GM18517 (cell line): ENCODE results near the gene SAMD10.
"Not testable (repeated sequence)": the region's sequence is repeated elsewhere in the genome, so short reads cannot be mapped to it uniquely, and the experiment has no call there.

Experiments used
- ATAC-seq: cut with Tn5 transposase; IDR thresholded peaks from one replicate; pipeline ENCODE4 v1.9.1; 2021; ENCODE audit warnings: mild to moderate bottlenecking, moderate library complexity; ENCODE audit not compliant: unreplicated experiment

SAMD10 gene

DNA sequence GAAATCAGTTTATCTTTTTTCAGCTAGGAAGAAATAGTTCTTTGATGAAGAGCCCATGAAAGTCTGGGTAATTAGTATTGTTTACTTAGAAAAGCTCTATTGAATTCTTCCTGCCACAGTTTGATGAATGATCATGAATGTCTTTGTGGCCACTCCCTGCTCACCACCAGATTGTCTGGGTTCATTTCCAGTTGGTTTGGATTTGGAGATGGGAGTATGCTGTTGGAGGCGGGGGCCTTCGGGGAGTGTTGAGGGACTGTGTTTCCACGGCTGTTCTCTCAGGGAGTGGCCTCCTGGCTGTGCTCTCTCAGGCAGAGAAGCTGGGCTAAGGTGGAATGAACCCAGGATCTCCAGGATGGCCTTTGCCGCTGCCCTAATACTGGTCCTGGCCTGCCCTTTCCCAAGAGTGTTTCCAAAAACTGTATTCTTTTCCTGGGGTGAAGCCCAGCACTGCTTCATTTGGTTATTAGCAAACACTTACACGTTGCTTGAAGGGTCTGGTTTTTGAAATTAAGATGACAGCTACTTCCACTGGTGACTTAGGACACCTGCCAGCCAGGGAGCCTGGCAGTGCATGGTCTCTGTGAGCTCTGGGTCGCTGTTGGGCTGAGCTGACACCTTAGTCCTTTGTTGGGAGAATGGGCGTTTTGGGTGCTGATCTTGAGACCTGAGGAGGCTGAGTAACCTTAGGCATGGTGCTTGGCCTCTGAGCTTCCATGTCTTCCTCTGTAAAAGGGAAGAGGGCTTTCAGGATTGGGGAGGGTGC lies 24.7 kb upstream of the SAMD10 start:
- ATAC-seq, result no peak

DNA sequence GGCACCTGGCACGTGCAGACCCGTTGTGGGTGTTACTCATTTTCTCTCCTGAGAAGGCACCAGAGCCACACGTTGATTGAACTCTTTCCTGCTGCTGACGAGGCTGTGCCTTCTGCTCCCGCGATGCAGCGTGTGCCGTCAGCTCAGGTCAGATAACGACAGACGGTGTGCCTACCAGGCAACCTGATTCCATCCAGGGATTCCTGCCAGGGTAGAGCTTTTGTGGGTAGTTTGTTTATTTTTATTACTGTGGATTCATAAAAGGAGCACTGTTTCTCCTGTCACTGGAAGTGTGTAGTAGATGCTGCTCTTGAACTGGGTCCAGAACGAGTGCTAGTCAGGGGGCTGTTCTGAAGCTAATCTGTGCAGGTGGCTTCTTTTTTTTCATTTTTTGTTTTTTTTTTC lies 22.2 kb upstream of the SAMD10 start:
- no peak for ATAC-seq

DNA sequence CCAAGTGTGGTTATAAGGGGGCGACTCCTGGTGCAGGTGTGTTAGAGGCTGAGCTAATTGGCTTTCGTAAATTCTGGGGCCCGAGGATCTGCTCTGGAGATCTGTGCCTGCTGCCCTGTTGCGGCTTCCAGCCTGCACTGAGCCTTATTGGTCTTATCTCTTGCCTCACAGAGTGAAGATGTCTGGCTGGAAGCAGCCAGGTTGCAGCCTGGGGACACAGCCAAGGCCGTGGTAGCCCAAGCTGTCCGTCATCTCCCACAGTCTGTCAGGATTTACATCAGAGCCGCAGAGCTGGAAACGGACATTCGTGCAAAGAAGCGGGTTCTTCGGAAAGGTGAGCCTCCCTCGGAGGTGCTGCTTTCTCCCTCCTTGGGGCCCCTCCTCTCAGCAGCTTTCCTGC lies 21.5 kb upstream of the SAMD10 start:
- no peak for ATAC-seq

DNA sequence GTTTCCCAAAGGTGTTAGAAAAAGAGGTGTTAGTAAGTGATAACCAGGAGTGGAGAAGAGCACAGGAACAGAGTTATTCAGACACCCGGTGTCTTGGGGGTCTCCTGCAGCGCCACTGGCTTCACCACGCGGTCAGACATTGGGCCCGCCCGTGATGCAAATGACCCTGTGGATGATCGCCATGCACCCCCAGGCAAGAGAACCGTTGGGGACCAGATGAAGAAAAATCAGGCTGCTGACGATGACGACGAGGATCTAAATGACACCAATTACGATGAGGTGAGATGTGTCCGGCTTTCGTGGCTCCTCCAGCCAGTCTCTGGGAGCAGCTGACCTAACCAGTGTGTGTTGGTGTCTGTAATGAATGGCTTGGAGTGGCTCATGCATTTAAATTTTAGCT lies 3.5 kb upstream of the SAMD10 start:
- ATAC-seq, result no peak

DNA sequence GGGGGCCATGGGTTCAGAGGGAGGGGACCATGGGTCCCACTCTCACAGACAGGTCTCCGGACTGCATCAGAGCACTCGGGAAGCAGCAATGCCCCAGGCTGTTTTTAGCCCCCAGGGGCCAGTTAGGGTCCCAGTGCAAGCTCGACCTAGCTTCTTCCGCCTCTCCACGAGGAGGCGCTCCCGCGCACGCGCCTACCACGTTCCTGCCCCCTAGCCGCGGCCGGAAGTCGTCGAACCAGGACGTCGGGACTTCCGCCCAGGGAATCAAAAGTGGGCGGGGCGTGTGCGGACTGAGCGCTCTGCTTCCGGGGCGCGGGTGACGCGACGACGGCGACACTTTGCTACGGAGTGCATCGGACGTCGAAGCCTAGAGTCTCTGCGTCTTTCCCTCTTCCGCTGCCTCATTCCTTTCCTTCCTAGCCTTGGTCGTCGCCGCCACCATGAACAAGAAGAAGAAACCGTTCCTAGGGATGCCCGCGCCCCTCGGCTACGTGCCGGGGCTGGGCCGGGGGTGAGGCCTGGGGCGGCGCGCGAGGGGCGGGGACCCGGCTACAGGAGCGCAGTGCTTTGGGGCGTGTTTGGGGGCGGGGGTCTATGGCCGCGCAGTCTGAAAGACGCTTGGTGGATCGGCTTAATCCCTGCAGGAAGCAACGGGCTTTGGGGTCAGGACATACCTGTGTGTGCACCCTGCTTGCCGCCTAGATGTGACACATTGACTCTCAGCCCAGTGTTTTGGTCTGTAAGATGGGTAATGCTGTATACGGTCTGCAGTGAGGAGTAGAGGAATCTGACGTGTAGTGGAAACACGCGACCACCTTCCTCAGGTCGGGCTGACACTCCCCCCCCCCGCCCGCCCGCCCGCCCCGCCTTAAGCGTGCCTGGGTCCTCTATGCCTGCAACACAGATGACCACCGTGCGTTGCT lies 1.6 kb upstream of the SAMD10 start, which contains the start of gene PRPF6:
PRPF6 (plus strand) TSS at position 327 of the 923 bp plus-strand sequence; CDS start at position 441, 114 bp downstream.
- ATAC-seq, result peak; percentile 43

DNA sequence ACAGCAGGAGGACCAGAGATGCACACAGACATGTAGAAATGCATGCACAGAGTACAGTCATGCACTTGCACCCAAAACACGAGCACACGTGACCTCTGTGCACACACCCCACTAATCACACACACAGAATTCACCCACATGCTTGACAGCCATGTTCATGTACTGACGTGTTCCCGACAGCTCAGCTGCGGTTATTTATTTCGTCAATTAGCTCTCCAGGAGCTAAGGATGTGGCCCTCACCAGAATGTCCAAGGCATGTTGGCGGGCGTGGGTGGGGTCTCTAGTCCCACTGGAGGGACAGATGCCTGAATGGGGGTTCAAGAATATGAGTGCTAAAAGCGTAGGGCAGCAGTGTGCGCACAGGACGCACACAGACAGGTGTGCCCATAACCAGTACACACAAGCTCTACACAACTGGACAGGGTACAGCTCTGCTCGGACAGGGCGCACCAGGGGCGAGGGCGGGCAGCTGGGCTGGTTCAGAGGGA lies 919 bp upstream of the SAMD10 start:
- peak; percentile 6 for ATAC-seq

DNA sequence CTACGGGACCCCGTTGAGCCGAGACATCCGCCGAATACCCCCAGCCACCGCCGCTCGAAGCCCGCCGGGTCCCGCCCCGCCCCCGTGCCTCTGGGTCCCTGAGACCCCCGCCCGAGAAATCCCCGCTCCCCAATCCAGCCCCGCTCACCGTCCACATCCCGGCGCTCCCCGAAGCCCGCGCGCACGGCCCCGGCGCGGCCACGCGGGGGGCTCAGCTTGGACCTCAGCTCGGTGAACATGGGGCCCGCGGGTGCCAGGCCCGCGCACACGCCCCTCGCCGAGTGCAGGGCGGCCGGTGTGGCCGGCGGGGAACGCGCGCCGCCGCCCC lies 249 bp downstream of the SAMD10 start:
- no peak for ATAC-seq

DNA sequence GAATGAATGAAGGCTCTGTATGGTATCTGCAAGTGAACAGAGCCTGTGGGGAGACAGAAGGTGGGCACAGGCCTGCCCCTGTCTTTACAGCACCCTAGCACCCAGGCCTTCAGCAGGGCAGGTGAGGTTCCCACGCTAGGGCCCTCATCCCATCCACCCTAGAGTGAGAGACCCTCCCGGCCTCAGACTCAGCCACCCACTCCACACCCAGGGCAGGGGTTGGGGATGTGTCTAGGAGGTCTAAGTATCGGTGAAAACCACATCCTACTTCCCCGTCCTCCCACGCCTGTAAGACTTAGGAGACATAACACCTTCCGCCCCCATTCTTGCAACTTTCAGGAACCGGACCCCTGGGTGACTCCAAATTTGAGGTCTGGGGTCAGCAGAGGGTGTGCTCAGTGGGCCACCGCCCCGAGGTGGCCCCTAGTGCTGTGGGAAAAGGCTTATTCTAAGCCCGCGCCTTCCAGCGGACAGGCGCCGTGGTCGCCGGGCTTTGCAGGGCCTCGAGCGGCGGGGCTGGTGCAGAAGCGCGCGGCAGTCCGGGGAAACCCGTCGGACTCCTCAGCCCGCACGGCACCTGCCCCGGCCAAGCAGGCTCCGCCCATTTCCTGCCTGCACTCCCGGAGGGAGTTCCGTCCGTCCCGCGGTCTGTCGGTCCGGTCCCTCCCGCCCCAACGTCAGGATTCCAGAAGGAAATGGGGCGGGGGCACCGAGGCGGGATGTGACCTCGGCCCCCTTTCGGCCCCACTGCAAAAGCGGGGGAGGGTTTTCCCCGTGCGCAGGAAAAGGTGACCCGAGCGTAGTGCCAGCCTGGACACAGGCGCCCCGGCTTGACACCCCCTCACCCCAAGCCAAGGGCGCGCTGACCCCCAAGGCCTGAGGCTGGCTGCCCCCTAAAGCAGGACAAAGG lies 868 bp downstream of the SAMD10 start:
- no peak for ATAC-seq

DNA sequence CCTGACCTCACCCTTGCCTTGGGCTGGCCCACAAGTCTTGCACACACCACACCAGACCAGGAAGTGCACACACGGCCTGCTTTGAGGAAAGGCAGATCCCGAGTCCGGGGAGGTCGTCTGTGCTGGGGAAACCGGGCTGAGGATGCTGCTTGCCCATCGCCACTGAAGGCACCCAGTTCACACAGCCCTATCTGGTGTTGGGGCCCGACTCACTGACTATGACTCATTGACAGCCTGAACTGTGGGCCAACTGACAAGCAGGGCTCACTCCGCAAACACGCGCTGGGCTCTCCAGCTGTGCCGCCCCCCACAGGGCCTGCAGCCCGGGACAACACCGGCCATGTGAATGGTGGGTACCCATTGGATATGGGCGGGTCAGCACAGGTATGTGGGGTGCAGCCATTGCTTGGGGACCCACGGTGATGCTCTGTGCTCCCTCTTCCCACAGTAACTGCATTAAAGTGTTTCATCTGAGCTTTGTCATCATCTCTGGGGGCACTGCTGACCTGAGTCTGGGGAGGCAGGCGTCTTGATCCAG lies 1.6 kb downstream of the SAMD10 start:
- no peak for ATAC-seq

DNA sequence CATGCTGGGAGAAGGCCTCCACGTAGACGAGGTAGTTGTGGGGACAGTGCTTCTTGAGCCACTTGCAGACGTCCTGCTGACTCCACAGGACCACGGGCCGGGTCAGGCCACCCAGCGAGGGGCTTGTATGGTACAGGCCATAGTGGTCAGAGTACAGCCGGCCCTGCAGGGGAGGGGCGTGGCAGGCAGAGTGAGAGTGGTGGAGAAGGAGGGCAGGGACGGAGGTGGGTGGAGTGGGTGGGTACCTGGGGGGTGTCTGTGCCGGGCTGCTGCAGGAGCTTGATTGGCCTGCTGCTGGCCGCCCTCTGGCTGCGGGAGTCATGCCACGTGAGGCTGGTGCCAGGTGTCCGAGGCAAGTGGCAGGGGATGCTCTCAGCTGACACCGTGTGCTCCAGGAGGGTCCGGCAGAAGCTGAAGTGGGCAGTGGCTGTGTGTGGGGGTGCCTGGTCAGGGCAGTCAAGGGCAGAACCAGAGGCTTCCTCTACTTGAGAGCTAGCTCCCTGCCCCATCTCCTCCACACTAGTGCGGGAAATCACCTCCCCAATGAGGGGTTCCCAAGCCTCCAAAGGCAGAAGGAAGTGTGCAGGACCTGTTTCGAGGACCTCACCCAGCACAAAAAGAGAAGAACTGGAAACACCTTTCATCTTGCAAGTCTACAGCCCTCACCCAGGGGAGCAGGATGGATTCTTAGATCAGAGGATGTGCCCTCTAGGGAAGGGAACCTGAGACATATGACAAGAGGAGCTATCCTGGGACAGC lies 2.3 kb downstream of the SAMD10 start:
- no peak for ATAC-seq

DNA sequence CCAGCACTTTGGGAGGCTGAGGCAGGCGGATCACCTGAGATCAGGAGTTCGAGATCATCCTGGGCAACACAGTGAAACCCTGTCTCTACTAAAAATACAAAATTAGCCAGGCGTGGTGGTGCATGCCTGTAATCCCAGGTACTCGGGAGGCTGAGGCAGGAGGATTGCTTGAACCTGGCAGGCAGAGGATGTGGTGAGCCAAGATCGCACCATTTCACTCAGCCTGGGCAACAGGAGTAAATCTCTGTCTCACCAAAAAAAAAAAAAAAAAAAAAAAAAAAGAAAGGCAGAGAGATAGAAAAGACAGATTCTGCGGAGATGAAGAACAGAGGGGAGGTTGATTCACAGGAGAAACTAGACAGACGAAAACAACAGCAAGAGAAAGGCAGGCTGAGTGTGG lies 2.9 kb downstream of the SAMD10 start:
- not testable (repeated sequence) for ATAC-seq

DNA sequence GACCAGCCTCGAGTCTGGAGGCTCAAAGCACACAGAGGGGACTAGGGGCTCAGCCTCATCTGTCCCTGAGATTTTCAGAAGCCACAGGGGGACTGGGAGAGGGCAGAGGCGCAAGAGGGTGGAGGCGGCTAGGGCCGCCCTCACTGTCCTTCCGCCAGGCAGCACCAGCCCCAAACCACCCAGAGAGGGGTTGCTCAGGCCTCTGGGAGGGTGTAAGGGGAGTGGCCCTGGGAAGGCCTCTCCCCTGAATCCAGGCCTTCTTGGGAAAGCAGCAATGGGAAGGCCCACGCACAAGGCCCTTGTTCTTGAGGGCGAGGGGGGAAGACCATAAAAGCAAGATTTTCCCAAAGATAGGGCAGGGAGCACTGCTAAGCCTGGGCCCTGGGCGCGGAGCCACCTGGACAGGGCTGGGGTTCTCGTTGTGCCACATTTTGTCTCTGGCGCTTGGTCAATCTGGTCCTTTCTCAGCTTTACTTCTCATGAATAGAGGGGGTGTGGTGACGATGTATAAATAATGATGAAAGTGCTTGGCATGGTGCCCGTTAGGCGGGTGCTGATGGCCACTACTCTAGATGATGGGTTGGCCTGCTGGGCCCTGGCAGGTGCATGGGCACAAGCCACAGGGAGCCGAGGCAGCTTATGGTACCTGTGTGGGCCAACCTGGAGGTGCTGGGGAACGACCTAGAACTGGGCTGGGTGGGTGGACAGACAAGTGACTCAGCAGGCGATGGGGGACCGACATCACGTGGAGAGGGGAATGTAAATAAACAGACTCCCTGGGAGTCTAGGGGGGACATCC lies 4.8 kb downstream of the SAMD10 start:
- ATAC-seq, result no peak

DNA sequence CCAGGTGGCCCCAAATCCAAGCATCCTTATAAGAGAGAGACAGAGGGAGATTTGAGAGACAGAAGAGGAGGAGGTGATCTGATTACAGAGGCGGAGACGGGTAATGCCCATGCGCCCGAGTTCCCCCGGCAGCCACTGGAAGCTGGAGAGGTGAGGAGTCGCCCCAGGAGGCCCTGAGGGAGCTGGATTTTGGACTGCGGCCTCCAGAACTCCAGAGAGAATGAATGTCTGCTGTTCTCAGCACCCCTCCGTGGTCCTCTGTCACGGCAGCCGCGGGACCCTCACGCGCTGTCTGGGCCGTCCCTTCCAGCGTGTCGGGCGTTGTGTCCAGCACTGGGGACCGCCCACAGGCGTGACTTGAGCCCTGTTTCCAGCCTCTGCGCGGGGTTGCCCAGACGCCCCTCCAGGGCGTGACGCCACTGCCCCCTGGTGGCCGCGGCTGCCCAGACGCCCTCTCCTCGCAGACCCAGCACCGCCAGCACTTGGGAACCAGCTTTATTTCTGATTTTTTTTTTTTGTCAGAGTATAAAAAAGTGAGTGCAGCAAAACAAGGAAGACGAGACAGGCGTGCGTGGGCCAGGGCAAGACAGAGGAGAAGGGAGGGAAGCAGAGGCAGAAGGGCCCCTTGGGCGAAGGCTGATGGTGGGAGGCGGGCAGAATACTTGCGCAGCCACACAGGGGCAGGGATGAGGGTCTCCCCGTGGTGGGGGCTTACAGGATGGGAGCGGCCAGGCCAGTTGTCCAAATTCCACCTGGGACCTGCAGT lies 5.6 kb downstream of the SAMD10 start:
- ATAC-seq, result no peak

DNA sequence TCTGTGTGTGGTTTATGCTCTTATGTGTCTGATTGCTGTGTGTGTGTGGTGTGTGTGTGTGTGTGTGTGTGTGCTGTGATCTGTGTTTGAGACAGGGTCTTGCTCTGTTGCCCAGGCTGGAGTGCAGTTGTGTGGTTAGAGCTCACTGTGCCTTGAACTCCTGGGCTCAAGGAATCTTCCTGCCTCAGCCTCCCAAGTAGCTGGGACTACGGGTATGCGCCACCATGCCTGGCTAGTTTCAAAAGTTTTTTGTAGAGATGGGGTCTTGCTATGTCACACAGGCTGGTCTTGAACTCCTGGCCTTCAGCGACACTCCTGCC lies 6.3 kb downstream of the SAMD10 start:
- ATAC-seq, result no peak

DNA sequence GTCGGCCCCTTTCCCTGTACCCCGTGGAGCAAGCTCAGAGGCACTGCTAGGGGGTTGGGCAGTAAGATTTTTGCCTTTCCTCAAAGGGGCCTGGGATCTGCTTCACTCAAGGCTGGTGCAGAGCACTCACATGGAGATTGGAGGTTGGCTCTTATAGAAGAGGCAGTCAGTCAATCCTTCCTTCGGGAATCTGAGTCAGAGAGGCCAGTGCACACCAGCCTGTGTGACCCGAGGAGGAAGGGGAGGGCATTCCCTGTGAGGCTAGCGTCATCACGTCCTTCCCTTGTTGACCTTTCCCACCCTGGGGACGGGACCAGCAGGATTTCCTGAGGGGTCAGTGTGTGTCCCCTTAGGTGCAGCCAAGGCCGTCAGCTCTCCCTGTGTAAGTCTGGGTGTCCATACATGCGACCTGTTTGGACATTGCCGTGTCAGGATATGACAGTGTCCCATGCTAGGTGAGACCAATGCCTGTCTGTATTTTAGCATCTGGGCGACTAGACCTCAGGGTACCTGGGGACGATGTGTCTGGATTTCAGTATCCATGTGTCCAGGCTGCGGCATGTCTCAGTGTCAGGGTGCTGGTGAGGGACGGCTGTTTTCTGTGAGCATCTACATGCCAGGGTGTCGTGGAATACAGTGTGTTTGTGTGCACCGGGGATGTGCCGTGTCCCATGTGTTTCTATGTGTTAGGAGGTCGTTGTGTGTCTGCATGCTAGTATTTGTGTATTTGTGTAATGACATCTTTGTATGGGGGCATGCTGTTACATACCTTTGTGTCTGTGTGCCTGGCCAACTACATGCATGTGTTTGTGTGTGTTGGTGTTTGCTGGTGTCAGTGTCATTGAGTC lies 6.9 kb downstream of the SAMD10 start:
- no peak for ATAC-seq

DNA sequence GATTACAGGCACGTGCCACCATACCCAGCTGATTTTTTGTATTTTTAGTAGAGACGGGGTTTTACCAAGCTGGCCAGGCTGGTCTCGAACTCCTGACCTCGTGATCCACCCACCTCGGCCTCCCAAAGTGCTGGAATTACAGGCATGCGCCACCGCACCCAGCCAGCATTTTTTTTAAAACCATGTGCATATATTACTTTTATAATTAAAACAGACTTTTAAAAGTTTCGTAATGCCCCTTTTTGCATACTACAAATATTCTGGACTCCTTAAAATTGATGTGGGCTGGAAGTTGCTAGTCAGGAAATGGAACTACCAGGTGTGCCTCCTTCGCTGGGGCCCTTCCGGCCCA lies 7.5 kb downstream of the SAMD10 start:
- ATAC-seq, result not testable (repeated sequence)

DNA sequence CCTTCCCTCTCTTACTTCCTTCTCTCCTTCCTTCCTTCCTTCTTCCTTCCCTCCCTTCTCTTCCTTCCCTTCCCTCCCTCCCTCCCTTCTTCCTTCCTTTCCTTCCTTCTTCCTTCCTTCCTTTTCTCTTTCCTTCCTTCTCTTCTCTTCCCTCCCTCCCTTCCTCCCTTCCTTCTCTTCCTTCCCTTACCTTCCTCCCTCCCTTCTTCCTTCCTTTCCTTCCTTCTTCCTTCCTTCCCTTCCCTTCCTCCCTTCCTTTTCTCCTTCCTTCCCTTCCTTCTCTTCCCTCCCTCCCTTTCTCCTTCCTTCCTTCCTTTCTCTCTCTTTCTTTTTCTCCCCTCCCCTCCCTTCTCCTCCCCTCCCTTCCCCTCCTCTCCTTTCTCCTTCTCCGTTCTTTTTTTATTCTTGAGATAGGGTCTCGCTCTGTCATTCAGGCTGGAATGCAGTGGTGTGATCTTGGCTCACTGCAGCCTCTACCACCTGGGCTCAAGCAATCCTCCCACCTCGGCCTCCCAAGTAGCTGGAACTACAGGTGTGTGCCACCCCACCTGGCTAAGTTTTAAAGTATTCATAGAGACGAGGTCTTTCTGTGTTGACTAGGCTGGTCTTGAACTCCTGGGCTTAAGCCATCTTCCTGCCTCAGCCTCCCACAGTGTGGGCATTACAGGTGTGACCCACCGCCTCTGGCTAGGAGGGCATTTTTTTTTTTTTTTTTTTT lies 8.6 kb downstream of the SAMD10 start:
- ATAC-seq, result no peak
